DMS53 treated with DMSO at 0.1 percent for 48 hours (cell line): ENCODE results near the gene HCAR3.

Experiments
- DNase-seq: peaks from one replicate; lab custom pipeline; 2025; ENCODE audit not compliant: unreplicated experiment; lab: John Stamatoyannopoulos, UW

Gene HCAR3

GRCh38 chr12:122672515-122672914, 44.1 kb downstream of the HCAR3 start:
- DNase-seq = no peak

GRCh38 chr12:122669397-122670070, 47.1 kb downstream of the HCAR3 start:
- DNase-seq = no peak

DNA sequence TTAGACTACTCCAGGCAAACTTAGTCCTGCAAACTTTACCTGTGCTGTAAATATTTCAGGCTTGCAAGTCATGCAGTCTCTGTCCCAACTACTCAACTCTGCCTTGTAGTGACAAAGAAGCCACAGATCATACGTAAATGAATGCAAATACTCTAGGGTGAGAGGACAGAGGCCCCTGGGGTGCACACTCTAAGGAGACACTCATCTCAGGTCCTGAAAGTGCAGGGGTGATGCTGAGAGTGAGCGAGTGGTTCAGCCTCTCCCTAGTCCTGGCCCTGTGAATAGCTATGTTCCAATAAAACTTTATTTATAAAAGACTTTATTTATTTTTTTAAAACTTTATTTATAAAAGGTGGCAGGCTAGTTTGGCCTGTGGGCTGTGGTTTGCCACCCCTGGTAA, 48.3 kb downstream of the HCAR3 start:
- DNase-seq = no peak

DNA sequence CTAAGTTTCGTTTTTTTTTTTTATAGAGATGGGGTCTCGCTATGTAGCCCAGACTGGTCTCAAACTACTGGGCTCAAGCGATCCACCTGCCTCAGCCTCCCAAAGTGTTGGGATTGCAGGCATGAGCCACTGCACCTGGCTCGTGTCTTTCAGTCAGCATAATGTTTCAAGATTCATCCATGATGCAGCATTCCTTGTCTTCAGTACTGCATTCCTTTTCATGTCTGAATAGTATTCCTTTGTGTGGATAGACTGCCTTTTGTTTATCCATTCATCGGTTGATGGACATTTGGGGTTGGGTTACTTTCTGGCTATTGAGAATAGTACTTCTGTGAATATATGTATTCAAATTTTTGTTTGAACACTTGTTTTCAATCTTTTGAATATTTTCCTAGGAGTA, 50.9 kb downstream of the HCAR3 start:
- no peak for DNase-seq

DNA sequence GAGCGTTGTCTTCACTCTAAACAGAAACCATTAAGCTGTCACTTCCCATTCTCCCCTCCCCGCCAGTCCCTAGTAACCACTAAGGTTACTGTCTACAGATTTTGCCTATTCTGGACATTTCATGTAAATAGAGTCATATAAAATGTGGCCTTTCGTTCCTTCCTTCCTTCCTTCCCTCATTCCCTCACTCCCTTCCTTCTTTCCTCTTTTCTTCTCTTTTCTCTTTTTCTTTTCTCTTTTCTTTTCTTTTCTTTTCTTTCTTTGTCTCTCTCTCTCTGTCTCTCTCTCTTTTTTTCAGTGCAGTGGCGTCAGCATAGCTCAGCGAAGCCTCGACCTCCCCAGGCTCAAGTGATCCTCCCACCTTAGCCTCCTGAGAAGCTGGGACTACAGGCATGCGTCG, 51.3 kb downstream of the HCAR3 start:
- DNase-seq = no peak
